HEK293 (cell line): ENCODE measurements around the gene NRBF2.

Source experiments
- GLI2 ChIP-seq: fragments of 450-650 bp; formaldehyde crosslinking; IDR thresholded peaks from 2 replicates; pipeline ENCODE4; 2017; ENCODE audit warnings: missing biosample characterization, missing genetic modification characterization, low read depth, borderline replicate concordance
- HOXC10 ChIP-seq: sonication (generic); formaldehyde crosslinking; IDR thresholded peaks from 2 replicates; pipeline ENCODE4 v1.8.1; 2023; ENCODE audit warnings: mild to moderate bottlenecking, missing genetic modification reagents
- KLF10 ChIP-seq: fragments of 450-650 bp; IDR thresholded peaks from 2 replicates; pipeline ENCODE4 v1.5.1; 2018; ENCODE audit warnings: missing biosample characterization, mild to moderate bottlenecking, missing genetic modification characterization
- OSR2 ChIP-seq: fragments of 450-650 bp; formaldehyde crosslinking; IDR thresholded peaks from 2 replicates; pipeline ENCODE4 v1.5.1; 2016; ENCODE audit warnings: missing biosample characterization, missing genetic modification characterization
- SALL2 ChIP-seq: fragments of 450-650 bp; formaldehyde crosslinking; IDR thresholded peaks from 2 replicates; pipeline ENCODE4 v1.5.0; 2017; ENCODE audit warnings: missing biosample characterization, mild to moderate bottlenecking, missing genetic modification characterization, borderline replicate concordance
- SP2 ChIP-seq: fragments of 450-650 bp; formaldehyde crosslinking; IDR thresholded peaks from 2 replicates; pipeline ENCODE4 v1.5.1; 2016; ENCODE audit warnings: missing biosample characterization, missing genetic modification characterization
- ZBTB21 ChIP-seq: fragments of 450-650 bp; formaldehyde crosslinking; IDR thresholded peaks from 2 replicates; pipeline ENCODE4 v1.5.1; 2017; ENCODE audit warnings: missing biosample characterization, missing genetic modification characterization
- ZFP41 ChIP-seq: fragments of 450-650 bp; formaldehyde crosslinking; IDR thresholded peaks from 2 replicates; pipeline ENCODE4 v1.5.1; 2016; ENCODE audit warnings: missing biosample characterization, missing genetic modification characterization, borderline replicate concordance
- ZNF239 ChIP-seq: fragments of 450-650 bp; formaldehyde crosslinking; IDR thresholded peaks from 2 replicates; pipeline ENCODE4 v1.5.1; 2016; ENCODE audit warnings: missing biosample characterization, missing genetic modification characterization
- ZNF302 ChIP-seq: fragments of 450-650 bp; formaldehyde crosslinking; IDR thresholded peaks from 2 replicates; pipeline ENCODE4 v1.5.1; 2016; ENCODE audit warnings: missing biosample characterization, missing genetic modification characterization, low read depth
- ZNF37A ChIP-seq: fragments of 450-650 bp; IDR thresholded peaks from 2 replicates; pipeline ENCODE4 v1.5.1; 2018; ENCODE audit warnings: missing biosample characterization, missing genetic modification characterization
- ZNF394 ChIP-seq: fragments of 450-650 bp; formaldehyde crosslinking; IDR thresholded peaks from 2 replicates; pipeline ENCODE4 v1.5.1; 2016; ENCODE audit warnings: missing biosample characterization, missing genetic modification characterization, mild to moderate bottlenecking, moderate library complexity, borderline replicate concordance
- ZNF521 ChIP-seq: fragments of 450-650 bp; formaldehyde crosslinking; IDR thresholded peaks from 2 replicates; pipeline ENCODE4 v1.5.1; 2017; ENCODE audit warnings: missing biosample characterization, mild to moderate bottlenecking, missing genetic modification characterization
- ZNF600 ChIP-seq: fragments of 450-650 bp; formaldehyde crosslinking; IDR thresholded peaks from 2 replicates; pipeline ENCODE4 v1.5.1; 2016; ENCODE audit warnings: missing biosample characterization, missing genetic modification characterization
- ZNF621 ChIP-seq: fragments of 450-650 bp; formaldehyde crosslinking; IDR thresholded peaks from 2 replicates; pipeline ENCODE4 v1.5.1; 2017; ENCODE audit warnings: missing biosample characterization, missing genetic modification characterization
- ZNF677 ChIP-seq: fragments of 450-650 bp; IDR thresholded peaks from 2 replicates; pipeline ENCODE4 v1.5.0; 2018; ENCODE audit warnings: missing biosample characterization, mild to moderate bottlenecking, missing genetic modification characterization, moderate library complexity
- ZNF776 ChIP-seq: fragments of 450-650 bp; formaldehyde crosslinking; IDR thresholded peaks from 2 replicates; pipeline ENCODE4 v1.5.0; 2017; ENCODE audit warnings: missing biosample characterization, missing genetic modification characterization, borderline replicate concordance
- ZSCAN30 ChIP-seq: fragments of 450-650 bp; IDR thresholded peaks from 2 replicates; pipeline ENCODE4 v1.5.1; 2018; ENCODE audit warnings: missing biosample characterization, mild to moderate bottlenecking, missing genetic modification characterization, moderate library complexity
- TF ChIP-seq, protein P1 (sequence below): fragments of 450-650 bp; formaldehyde crosslinking; IDR thresholded peaks from 2 replicates; pipeline ENCODE4 v1.5.1; 2016; ENCODE audit warnings: missing biosample characterization, missing genetic modification characterization
- TF ChIP-seq, protein P2 (sequence below): fragments of 450-650 bp; formaldehyde crosslinking; IDR thresholded peaks from 2 replicates; pipeline ENCODE4 v1.5.1; 2016; ENCODE audit warnings: missing biosample characterization, missing genetic modification characterization, borderline replicate concordance
- TF ChIP-seq, protein P3 (sequence below): fragments of 450-650 bp; formaldehyde crosslinking; IDR thresholded peaks from 2 replicates; pipeline ENCODE4 v1.5.1; 2016; ENCODE audit warnings: missing biosample characterization, missing genetic modification characterization
- TF ChIP-seq, protein P4 (sequence below): fragments of 450-650 bp; formaldehyde crosslinking; IDR thresholded peaks from 2 replicates; pipeline ENCODE4 v1.5.1; 2016; ENCODE audit warnings: missing biosample characterization, missing genetic modification characterization
- TF ChIP-seq, protein P5 (sequence below): fragments of 450-650 bp; formaldehyde crosslinking; IDR thresholded peaks from 2 replicates; pipeline ENCODE4 v1.5.1; 2016; ENCODE audit warnings: missing biosample characterization, missing genetic modification characterization
- TF ChIP-seq, protein P6 (sequence below): fragments of 450-650 bp; formaldehyde crosslinking; IDR thresholded peaks from 2 replicates; pipeline ENCODE4 v1.5.1; 2016; ENCODE audit warnings: missing biosample characterization, missing genetic modification characterization
- TF ChIP-seq, protein P7 (sequence below): fragments of 450-650 bp; formaldehyde crosslinking; IDR thresholded peaks from 2 replicates; pipeline ENCODE4 v1.5.1; 2016; ENCODE audit warnings: missing biosample characterization, missing genetic modification characterization

The NRBF2 gene

DNA sequence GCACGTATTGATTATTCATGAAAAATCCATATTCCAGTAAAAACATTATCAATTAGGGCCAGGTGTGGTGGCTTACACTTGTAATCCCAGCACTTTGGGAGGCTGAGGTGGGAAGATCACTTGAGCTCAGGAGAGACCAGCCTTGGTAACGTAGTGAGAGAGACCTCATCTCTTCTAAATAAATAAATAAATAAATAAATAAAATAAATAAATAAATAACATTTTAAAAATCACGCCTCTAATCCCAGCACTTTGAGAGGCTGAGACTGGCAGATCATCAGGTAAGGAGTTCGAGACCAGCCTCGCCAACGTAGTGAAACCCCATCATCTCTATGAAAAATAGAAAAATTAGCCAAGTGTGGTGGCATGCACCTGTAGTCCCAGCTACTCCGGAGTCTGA is 32.1 kb downstream of the NRBF2 start (continued):
- TF ChIP-seq ZNF239 (tag by site-specific recombination) (no peak), OSR2 (tag by site-specific recombination) (no peak), SALL2 (no peak), ZNF621 (no peak), ZNF302 (tag by site-specific recombination) (no peak), ZSCAN30 (tag by site-specific recombination) (no peak), HOXC10 (no peak), ZNF394 (tag by site-specific recombination) (peak; percentile 93), ZNF37A (tag by site-specific recombination) (no peak), GLI2 (tag by site-specific recombination) (peak; percentile 28; the same call in 1 of the 2 replicates), ZNF521 (no peak), ZBTB21 (tag by site-specific recombination) (peak; percentile 56; the same call in 1 of the 2 replicates), SP2 (tag by site-specific recombination) (no peak), ZNF600 (tag by site-specific recombination) (no peak), ZFP41 (tag by site-specific recombination) (no peak), ZNF677 (tag by site-specific recombination) (no peak), ZNF776 (tag by site-specific recombination) (no peak), KLF10 (tag by site-specific recombination) (no peak)
- TF ChIP-seq, protein P1, sequence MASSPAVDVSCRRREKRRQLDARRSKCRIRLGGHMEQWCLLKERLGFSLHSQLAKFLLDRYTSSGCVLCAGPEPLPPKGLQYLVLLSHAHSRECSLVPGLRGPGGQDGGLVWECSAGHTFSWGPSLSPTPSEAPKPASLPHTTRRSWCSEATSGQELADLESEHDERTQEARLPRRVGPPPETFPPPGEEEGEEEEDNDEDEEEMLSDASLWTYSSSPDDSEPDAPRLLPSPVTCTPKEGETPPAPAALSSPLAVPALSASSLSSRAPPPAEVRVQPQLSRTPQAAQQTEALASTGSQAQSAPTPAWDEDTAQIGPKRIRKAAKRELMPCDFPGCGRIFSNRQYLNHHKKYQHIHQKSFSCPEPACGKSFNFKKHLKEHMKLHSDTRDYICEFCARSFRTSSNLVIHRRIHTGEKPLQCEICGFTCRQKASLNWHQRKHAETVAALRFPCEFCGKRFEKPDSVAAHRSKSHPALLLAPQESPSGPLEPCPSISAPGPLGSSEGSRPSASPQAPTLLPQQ (tag by site-specific recombination): no peak
- TF ChIP-seq, protein P2, sequence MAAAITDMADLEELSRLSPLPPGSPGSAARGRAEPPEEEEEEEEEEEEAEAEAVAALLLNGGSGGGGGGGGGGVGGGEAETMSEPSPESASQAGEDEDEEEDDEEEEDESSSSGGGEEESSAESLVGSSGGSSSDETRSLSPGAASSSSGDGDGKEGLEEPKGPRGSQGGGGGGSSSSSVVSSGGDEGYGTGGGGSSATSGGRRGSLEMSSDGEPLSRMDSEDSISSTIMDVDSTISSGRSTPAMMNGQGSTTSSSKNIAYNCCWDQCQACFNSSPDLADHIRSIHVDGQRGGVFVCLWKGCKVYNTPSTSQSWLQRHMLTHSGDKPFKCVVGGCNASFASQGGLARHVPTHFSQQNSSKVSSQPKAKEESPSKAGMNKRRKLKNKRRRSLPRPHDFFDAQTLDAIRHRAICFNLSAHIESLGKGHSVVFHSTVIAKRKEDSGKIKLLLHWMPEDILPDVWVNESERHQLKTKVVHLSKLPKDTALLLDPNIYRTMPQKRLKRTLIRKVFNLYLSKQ (tag by site-specific recombination): 0 out of 2 replicates have a peak, but pooled peaks have one; percentile 24
- TF ChIP-seq, protein P3, sequence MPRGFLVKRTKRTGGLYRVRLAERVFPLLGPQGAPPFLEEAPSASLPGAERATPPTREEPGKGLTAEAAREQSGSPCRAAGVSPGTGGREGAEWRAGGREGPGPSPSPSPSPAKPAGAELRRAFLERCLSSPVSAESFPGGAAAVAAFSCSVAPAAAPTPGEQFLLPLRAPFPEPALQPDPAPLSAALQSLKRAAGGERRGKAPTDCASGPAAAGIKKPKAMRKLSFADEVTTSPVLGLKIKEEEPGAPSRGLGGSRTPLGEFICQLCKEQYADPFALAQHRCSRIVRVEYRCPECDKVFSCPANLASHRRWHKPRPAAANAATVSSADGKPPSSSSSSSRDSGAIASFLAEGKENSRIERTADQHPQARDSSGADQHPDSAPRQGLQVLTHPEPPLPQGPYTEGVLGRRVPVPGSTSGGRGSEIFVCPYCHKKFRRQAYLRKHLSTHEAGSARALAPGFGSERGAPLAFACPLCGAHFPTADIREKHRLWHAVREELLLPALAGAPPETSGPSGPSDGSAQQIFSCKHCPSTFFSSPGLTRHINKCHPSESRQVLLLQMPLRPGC (tag by site-specific recombination): no peak
- TF ChIP-seq, protein P4, sequence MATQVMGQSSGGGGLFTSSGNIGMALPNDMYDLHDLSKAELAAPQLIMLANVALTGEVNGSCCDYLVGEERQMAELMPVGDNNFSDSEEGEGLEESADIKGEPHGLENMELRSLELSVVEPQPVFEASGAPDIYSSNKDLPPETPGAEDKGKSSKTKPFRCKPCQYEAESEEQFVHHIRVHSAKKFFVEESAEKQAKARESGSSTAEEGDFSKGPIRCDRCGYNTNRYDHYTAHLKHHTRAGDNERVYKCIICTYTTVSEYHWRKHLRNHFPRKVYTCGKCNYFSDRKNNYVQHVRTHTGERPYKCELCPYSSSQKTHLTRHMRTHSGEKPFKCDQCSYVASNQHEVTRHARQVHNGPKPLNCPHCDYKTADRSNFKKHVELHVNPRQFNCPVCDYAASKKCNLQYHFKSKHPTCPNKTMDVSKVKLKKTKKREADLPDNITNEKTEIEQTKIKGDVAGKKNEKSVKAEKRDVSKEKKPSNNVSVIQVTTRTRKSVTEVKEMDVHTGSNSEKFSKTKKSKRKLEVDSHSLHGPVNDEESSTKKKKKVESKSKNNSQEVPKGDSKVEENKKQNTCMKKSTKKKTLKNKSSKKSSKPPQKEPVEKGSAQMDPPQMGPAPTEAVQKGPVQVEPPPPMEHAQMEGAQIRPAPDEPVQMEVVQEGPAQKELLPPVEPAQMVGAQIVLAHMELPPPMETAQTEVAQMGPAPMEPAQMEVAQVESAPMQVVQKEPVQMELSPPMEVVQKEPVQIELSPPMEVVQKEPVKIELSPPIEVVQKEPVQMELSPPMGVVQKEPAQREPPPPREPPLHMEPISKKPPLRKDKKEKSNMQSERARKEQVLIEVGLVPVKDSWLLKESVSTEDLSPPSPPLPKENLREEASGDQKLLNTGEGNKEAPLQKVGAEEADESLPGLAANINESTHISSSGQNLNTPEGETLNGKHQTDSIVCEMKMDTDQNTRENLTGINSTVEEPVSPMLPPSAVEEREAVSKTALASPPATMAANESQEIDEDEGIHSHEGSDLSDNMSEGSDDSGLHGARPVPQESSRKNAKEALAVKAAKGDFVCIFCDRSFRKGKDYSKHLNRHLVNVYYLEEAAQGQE (tag by site-specific recombination): peak; percentile 58; the same call in 1 of the 2 replicates
- TF ChIP-seq, protein P5, sequence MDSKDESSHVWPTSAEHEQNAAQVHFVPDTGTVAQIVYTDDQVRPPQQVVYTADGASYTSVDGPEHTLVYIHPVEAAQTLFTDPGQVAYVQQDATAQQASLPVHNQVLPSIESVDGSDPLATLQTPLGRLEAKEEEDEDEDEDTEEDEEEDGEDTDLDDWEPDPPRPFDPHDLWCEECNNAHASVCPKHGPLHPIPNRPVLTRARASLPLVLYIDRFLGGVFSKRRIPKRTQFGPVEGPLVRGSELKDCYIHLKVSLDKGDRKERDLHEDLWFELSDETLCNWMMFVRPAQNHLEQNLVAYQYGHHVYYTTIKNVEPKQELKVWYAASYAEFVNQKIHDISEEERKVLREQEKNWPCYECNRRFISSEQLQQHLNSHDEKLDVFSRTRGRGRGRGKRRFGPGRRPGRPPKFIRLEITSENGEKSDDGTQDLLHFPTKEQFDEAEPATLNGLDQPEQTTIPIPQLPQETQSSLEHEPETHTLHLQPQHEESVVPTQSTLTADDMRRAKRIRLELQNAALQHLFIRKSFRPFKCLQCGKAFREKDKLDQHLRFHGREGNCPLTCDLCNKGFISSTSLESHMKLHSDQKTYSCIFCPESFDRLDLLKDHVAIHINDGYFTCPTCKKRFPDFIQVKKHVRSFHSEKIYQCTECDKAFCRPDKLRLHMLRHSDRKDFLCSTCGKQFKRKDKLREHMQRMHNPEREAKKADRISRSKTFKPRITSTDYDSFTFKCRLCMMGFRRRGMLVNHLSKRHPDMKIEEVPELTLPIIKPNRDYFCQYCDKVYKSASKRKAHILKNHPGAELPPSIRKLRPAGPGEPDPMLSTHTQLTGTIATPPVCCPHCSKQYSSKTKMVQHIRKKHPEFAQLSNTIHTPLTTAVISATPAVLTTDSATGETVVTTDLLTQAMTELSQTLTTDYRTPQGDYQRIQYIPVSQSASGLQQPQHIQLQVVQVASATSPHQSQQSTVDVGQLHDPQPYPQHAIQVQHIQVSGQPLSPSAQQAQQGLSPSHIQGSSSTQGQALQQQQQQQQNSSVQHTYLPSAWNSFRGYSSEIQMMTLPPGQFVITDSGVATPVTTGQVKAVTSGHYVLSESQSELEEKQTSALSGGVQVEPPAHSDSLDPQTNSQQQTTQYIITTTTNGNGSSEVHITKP (tag by site-specific recombination): no peak
- TF ChIP-seq, protein P6, sequence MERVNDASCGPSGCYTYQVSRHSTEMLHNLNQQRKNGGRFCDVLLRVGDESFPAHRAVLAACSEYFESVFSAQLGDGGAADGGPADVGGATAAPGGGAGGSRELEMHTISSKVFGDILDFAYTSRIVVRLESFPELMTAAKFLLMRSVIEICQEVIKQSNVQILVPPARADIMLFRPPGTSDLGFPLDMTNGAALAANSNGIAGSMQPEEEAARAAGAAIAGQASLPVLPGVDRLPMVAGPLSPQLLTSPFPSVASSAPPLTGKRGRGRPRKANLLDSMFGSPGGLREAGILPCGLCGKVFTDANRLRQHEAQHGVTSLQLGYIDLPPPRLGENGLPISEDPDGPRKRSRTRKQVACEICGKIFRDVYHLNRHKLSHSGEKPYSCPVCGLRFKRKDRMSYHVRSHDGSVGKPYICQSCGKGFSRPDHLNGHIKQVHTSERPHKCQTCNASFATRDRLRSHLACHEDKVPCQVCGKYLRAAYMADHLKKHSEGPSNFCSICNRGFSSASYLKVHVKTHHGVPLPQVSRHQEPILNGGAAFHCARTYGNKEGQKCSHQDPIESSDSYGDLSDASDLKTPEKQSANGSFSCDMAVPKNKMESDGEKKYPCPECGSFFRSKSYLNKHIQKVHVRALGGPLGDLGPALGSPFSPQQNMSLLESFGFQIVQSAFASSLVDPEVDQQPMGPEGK (tag by site-specific recombination): no peak
- TF ChIP-seq, protein P7, sequence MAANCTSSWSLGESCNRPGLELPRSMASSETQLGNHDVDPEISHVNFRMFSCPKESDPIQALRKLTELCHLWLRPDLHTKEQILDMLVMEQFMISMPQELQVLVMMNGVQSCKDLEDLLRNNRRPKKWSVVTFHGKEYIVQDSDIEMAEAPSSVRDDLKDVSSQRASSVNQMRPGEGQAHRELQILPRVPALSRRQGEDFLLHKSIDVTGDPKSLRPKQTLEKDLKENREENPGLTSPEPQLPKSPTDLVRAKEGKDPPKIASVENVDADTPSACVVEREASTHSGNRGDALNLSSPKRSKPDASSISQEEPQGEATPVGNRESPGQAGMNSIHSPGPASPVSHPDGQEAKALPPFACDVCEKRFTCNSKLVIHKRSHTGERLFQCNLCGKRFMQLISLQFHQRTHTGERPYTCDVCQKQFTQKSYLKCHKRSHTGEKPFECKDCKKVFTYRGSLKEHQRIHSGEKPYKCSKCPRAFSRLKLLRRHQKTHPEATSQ: no peak
